K562 (cell line): ENCODE data around the gene UTS2R. TPM values are rescaled to one million over a fixed set of nuclear protein-coding genes. Genes with fewer than 3 reads are reported as not detected.

Source experiments
- EGR1 ChIP-seq: fragments of 450-650 bp; conservative IDR thresholded peaks from 2 replicates; pipeline ENCODE4 v1.6.1; 2017; ENCODE audit warnings: mild to moderate bottlenecking
- FOXJ3 ChIP-seq: sonication (generic); formaldehyde crosslinking; IDR thresholded peaks from 2 replicates; pipeline ENCODE4 v1.4.0; 2020; ENCODE audit warnings: mild to moderate bottlenecking, missing genetic modification reagents
- GATAD2A ChIP-seq: fragments of 450-650 bp; IDR thresholded peaks from 2 replicates; pipeline ENCODE4 v1.6.1; 2017
- HMG20B ChIP-seq: fragments of 250-450 bp; sonication (Bioruptor Pico); IDR thresholded peaks from 2 replicates; pipeline ENCODE4 v1.5.0; 2021; ENCODE audit warnings: mild to moderate bottlenecking
- MTA3 ChIP-seq: fragments of 450-650 bp; formaldehyde crosslinking; IDR thresholded peaks from 2 replicates; pipeline ENCODE4 v1.6.1; 2017; ENCODE audit warnings: mild to moderate bottlenecking, borderline replicate concordance
- NFE2 ChIP-seq: IDR thresholded peaks from 2 replicates; pipeline ENCODE4 v1.6.1; 2014; ENCODE audit warnings: antibody characterized with exemption, low read depth
- PHB ChIP-seq: fragments of 250-450 bp; sonication (Bioruptor Pico); IDR thresholded peaks from 2 replicates; pipeline ENCODE4 v1.5.0; 2021
- PML ChIP-seq: IDR thresholded peaks from 2 replicates; pipeline ENCODE4 v1.6.1; 2012; ENCODE audit warnings: low read length, inconsistent platforms
- SIN3A ChIP-seq, 2 experiments: fragments of 150-350 bp in 1 of 2; IDR thresholded peaks; 2 replicates each; pipeline ENCODE4 v1.6.1; 2011 to 2016; ENCODE audit warnings: borderline replicate concordance in 2 of 2, low read depth in 2 of 2, low read length in 2 of 2, mild to moderate bottlenecking in 2 of 2, moderate library complexity in 2 of 2; ENCODE audit not compliant: control insufficient read depth in 1 of 2
- SNRNP70 ChIP-seq: fragments of 200-400 bp; formaldehyde crosslinking; optimal IDR thresholded peaks from 2 replicates; pipeline ENCODE3; 2017; ENCODE audit warnings: low read depth, low read length
- TAF15 ChIP-seq: fragments of 200-400 bp; formaldehyde crosslinking; IDR thresholded peaks from 2 replicates; pipeline ENCODE4 v1.6.1; 2017; ENCODE audit warnings: mild to moderate bottlenecking, low read depth, low read length, moderate library complexity
- ZNF282 ChIP-seq: sonication (generic); formaldehyde crosslinking; IDR thresholded peaks from 2 replicates; pipeline ENCODE4 v1.8.1; 2023; ENCODE audit warnings: missing genetic modification reagents
- polyA plus RNA-seq, 8 experiments: library from polyadenylated mRNA; depleted of rRNA in 4 of 8; stranded (reverse) in 5 of 8; unstranded in 3 of 8; fragments of >200 nt; fragmentation: Nextera tagmentation in 2 of 8; fragmentation: Illumina TruSeq in 1 of 8; extraction: Ambion mirVana in 2 of 8; extraction: Trizol in 1 of 8; gene quantifications; 2 replicates each; pipeline versions ENCODE4 v1.2.1 to v1.2.3, GENCODE V29; 2011 to 2014; ENCODE audit warnings: inconsistent platforms in 1 of 8, missing spikeins in 1 of 8
- total RNA-seq, 7 experiments: library from RNA; depleted of rRNA in 6 of 7; stranded (reverse); fragments of >200 nt in 6 of 7; fragmentation: Illumina TruSeq in 2 of 7; extraction: Trizol in 2 of 7; gene quantifications; 2 replicates each; pipeline versions ENCODE4 v1.2.1 to v1.2.3, GENCODE V29; 2011 to 2021; ENCODE audit warnings: low replicate concordance in 1 of 7
- TF ChIP-seq, protein P1 (sequence below): fragments of 450-650 bp; formaldehyde crosslinking; IDR thresholded peaks from 2 replicates; pipeline ENCODE4 v1.4.0; 2020; ENCODE audit warnings: mild to moderate bottlenecking, mixed read lengths

Gene UTS2R
- total and polyA plus RNA-seq, 9 of the 15 experiments (the other 6 are each of a cell fraction or from before 2014, with no cell fraction given): 0.22 TPM; not detected in 8

DNA sequence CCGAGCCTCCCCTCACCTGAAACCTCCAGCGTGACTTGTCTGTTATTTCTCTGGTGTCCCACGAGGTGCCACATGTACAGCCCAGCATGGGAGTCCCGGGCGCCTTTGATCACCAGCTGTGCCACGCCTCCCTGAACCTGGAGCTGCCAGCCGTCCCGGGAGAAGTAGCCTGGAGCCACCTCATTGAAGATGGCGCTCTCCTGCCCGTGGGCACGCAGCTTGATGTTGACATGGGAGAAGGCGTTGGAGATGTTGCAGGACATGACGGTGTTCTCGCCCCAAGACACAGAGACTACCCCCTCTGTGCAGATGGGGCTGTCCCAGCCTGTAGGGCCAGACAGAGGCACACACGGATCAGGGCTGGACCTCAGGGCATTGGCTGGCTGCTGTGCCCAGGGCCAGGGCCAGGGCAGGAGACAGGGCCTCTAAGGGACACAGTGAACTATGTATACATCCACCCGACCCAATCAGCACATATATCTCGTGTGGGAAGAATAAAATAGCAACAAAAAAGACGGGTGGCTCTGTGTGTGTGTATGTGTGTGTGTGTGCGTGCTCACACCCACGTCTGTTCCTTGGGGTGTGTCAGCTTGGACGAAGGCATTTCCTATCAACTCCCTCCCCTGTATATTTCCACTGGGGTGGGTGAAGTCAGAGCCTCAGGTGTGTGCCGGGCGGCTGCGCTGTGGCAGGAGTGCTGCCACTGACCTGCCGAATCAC lies 46.8 kb upstream of the UTS2R start (continued):
- TF ChIP-seq MTA3 (0 out of 2 replicates have a peak, but pooled peaks have one; percentile 26), HMG20B (no peak), SNRNP70 (no peak), TAF15 (no peak), SIN3A (IDR thresholded peaks at IDR 0.05; ENCODE audit: borderline replicate concordance in 2 of 2, control insufficient read depth in 1 of 2, low read depth in 2 of 2, low read length in 2 of 2) (0 out of 4 replicates have a peak, but pooled peaks of 1 of the 2 experiments have one; percentile 10), EGR1 (peak; percentile 78), PHB (CRISPR knock-in tag) (no peak), NFE2 (0 out of 2 replicates have a peak, but pooled peaks have one; percentile 1), FOXJ3 (CRISPR knock-in tag) (no peak), ZNF282 (no peak), GATAD2A (0 out of 2 replicates have a peak, but pooled peaks have one; percentile 7), PML (no peak)
- TF ChIP-seq, protein P1, sequence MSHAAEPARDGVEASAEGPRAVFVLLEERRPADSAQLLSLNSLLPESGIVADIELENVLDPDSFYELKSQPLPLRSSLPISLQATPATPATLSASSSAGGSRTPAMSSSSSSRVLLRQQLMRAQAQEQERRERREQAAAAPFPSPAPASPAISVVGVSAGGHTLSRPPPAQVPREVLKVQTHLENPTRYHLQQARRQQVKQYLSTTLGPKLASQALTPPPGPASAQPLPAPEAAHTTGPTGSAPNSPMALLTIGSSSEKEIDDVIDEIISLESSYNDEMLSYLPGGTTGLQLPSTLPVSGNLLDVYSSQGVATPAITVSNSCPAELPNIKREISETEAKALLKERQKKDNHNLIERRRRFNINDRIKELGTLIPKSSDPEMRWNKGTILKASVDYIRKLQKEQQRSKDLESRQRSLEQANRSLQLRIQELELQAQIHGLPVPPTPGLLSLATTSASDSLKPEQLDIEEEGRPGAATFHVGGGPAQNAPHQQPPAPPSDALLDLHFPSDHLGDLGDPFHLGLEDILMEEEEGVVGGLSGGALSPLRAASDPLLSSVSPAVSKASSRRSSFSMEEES: no peak
